MM.1S (cell line): ENCODE measurements around the gene CR2.

ENCODE experiments used
- CTCF ChIP-seq: fragments of 300-600 bp; sonication (generic); IDR thresholded peaks from 2 replicates; pipeline ENCODE4 v1.5.1; 2016; ENCODE audit warnings: antibody characterized with exemption, low read length, mixed read lengths
- EZH2 ChIP-seq: fragments of 300-600 bp; sonication (generic); optimal IDR thresholded peaks from 2 replicates; pipeline ENCODE3; 2017; ENCODE audit warnings: low read depth, mild to moderate bottlenecking, antibody characterized with exemption, low read length, mixed read lengths

GRCh38 chr1:207433435-207433834 lies 20.7 kb upstream of the CR2 start:
- no peak for TF ChIP-seq CTCF
- no peak for TF ChIP-seq EZH2
